ENCODE measurements around the gene WDR72. TPM values are rescaled to one million over a fixed set of nuclear protein-coding genes. Genes with fewer than 3 reads are reported as not detected.

The WDR72 gene
- total RNA-seq, 1 experiment from 2014 or later = 12.3 TPM

- Histone ChIP-seq H3K27me3 (ENCODE audit: control insufficient read depth, insufficient read depth, low read length) (no peaks in the 10 kb centered on the region), H3K36me3 (replicated peaks; ENCODE audit: control insufficient read depth, insufficient read depth, low read length) (no peaks in the 10 kb centered on the region; the same call in 1 of the 2 replicates), H3K4me3 (ENCODE audit: insufficient read depth, low read depth, low read length) (no peak overlapping the region)
- no peak for DNase-seq
Observed at GRCh38 chr15:53511175-53511574, 248.3 kb downstream of the WDR72 start.

- no peak for DNase-seq
- Histone ChIP-seq H3K27me3 (ENCODE audit: control insufficient read depth, insufficient read depth, low read length) (no peaks in the 10 kb centered on the region), H3K4me3 (ENCODE audit: insufficient read depth, low read depth, low read length) (no peak overlapping the region), H3K36me3 (replicated peaks; ENCODE audit: control insufficient read depth, insufficient read depth, low read length) (no peaks in the 10 kb centered on the region; the same call in 1 of the 2 replicates)
Observed at GRCh38 chr15:53506370-53506769, 253.1 kb downstream of the WDR72 start.

GRCh38 chr15:53498996-53499395, 260.5 kb downstream of the WDR72 start:
- H3K4me3 ChIP-seq (ENCODE audit: insufficient read depth, low read depth, low read length) = no peak overlapping the region
- H3K27me3 ChIP-seq (ENCODE audit: control insufficient read depth, insufficient read depth, low read length) = no peaks in the 10 kb centered on the region
- DNase-seq = no peak
- no peaks in the 10 kb centered on the region for H3K36me3 ChIP-seq (replicated peaks; ENCODE audit: control insufficient read depth, insufficient read depth, low read length)

DNA sequence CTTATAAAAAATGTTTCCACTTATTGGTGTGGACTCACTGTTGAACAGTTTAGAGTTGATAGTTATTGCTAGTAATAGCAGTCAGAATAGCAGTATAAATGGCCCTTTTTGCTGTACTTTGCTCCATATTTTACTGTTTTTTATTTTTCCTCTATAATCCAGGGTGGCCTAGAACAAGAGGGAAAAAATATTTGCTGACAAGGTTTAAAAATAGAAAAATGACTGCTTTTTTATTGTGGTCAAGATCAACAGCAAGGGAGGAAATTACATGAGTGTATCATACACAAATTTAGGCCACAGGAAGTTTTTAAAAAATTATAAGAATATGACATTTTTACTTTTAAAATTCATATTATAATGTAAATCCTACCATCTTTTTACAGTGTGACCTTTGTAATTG, 269.1 kb downstream of the WDR72 start:
- no peak overlapping the region for H3K4me3 ChIP-seq (ENCODE audit: insufficient read depth, low read depth, low read length)
- H3K27me3 ChIP-seq (ENCODE audit: control insufficient read depth, insufficient read depth, low read length) = no peaks in the 10 kb centered on the region
- DNase-seq = no peak
- no peaks in the 10 kb centered on the region for H3K36me3 ChIP-seq (replicated peaks; ENCODE audit: control insufficient read depth, insufficient read depth, low read length)

- no peaks in the 10 kb centered on the region for H3K36me3 ChIP-seq (replicated peaks; ENCODE audit: control insufficient read depth, insufficient read depth, low read length)
- H3K27me3 ChIP-seq (ENCODE audit: control insufficient read depth, insufficient read depth, low read length) = no peaks in the 10 kb centered on the region
- DNase-seq = no peak
- no peak overlapping the region for H3K4me3 ChIP-seq (ENCODE audit: insufficient read depth, low read depth, low read length)
Observed at GRCh38 chr15:53482055-53482454, 277.4 kb downstream of the WDR72 start.

GRCh38 chr15:53477981-53478766, 281.3 kb downstream of the WDR72 start:
- H3K4me3 ChIP-seq (ENCODE audit: insufficient read depth, low read depth, low read length) = no peak overlapping the region
- no peaks in the 10 kb centered on the region for H3K36me3 ChIP-seq (replicated peaks; ENCODE audit: control insufficient read depth, insufficient read depth, low read length)
- no peaks in the 10 kb centered on the region for H3K27me3 ChIP-seq (ENCODE audit: control insufficient read depth, insufficient read depth, low read length)
- no peak for DNase-seq

- no peak overlapping the region for H3K4me3 ChIP-seq (ENCODE audit: insufficient read depth, low read depth, low read length)
- H3K27me3 ChIP-seq (ENCODE audit: control insufficient read depth, insufficient read depth, low read length) = no peaks in the 10 kb centered on the region
- no peaks in the 10 kb centered on the region for H3K36me3 ChIP-seq (replicated peaks; ENCODE audit: control insufficient read depth, insufficient read depth, low read length)
- no peak for DNase-seq
Observed at GRCh38 chr15:53473886-53474285, 285.6 kb downstream of the WDR72 start.

DNA sequence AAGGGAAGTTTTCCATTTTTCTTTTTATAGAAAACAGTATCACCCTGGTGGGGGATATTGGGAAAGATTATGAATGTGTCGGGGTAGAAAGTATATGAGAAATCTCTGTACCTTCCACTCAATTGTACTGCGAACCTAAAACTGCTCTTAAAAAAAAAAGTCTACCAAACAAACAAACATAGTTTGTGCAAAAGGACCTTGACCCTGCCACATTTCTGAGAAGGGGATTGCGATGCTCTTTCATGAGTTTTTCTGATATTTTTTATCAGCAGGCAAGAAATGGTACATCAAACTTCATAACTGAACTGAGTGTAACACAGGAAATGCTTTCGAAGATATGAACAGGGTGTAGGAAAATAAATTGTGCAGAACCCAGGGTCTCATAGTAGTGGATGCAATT, 286.0 kb downstream of the WDR72 start:
- no peak for DNase-seq
- Histone ChIP-seq H3K4me3 (ENCODE audit: insufficient read depth, low read depth, low read length) (no peak overlapping the region), H3K36me3 (replicated peaks; ENCODE audit: control insufficient read depth, insufficient read depth, low read length) (no peaks in the 10 kb centered on the region), H3K27me3 (ENCODE audit: control insufficient read depth, insufficient read depth, low read length) (no peaks in the 10 kb centered on the region)

DNA sequence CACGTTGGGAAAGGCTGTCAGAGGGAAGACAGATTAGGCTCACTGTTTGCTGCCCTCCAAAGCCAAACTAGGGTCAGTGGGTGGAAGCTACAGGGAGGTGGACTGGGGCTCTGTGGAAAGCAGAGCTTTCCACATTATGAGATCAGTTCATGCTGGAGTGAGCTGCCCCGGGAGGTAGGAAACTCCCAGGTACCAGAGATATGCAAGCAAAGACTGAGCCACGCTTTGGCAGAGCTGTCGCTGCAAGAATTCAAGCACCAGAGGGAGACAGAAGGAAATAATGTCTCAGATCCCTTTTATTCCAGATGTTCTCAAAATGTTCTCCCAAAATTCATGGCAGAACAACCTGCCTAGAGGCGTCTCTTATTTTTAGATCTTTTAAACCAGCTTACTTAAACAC, 286.6 kb downstream of the WDR72 start:
- Histone ChIP-seq H3K4me3 (ENCODE audit: insufficient read depth, low read depth, low read length) (no peak overlapping the region), H3K36me3 (replicated peaks; ENCODE audit: control insufficient read depth, insufficient read depth, low read length) (no peaks in the 10 kb centered on the region), H3K27me3 (ENCODE audit: control insufficient read depth, insufficient read depth, low read length) (no peaks in the 10 kb centered on the region)
- peak; percentile 14 for DNase-seq

GRCh38 chr15:53472210-53472609, 287.3 kb downstream of the WDR72 start:
- Histone ChIP-seq H3K27me3 (ENCODE audit: control insufficient read depth, insufficient read depth, low read length) (no peaks in the 10 kb centered on the region), H3K4me3 (ENCODE audit: insufficient read depth, low read depth, low read length) (no peak overlapping the region), H3K36me3 (replicated peaks; ENCODE audit: control insufficient read depth, insufficient read depth, low read length) (no peaks in the 10 kb centered on the region)
- no peak for DNase-seq

GRCh38 chr15:53470743-53471142, 288.7 kb downstream of the WDR72 start:
- no peaks in the 10 kb centered on the region for H3K36me3 ChIP-seq (replicated peaks; ENCODE audit: control insufficient read depth, insufficient read depth, low read length)
- no peaks in the 10 kb centered on the region for H3K27me3 ChIP-seq (ENCODE audit: control insufficient read depth, insufficient read depth, low read length)
- no peak overlapping the region for H3K4me3 ChIP-seq (ENCODE audit: insufficient read depth, low read depth, low read length)
- DNase-seq = no peak

- Histone ChIP-seq H3K4me3 (ENCODE audit: insufficient read depth, low read depth, low read length) (no peak overlapping the region), H3K36me3 (replicated peaks; ENCODE audit: control insufficient read depth, insufficient read depth, low read length) (no peaks in the 10 kb centered on the region), H3K27me3 (ENCODE audit: control insufficient read depth, insufficient read depth, low read length) (no peaks in the 10 kb centered on the region)
- DNase-seq = no peak
Observed at GRCh38 chr15:53469422-53469821, 290.0 kb downstream of the WDR72 start.

Other genes starting within 250 kb of the WDR72 start
- 0.03 TPM in 1 of 2 replicates, not detected in the other for gene UNC13C, start 218.8 kb upstream of the WDR72 start, total RNA-seq (2014; rRNA removed; shearing (Covaris generic))